Fibroblast of the aortic adventitia (primary cell): Measurements from ENCODE around the gene GPR152. TPM values are rescaled to one million over a fixed set of nuclear protein-coding genes. Genes with fewer than 3 reads are reported as not detected.
A peak's percentile ranks its signal among the peaks of the same experiment; 100 is the strongest.

Experiments used
- DNase-seq: peaks from one replicate; pipeline ENCODE4 v3.0.0-alpha.2; 2010; ENCODE audit warnings: low read depth
- H3K4me3 ChIP-seq: 2 replicates; pipeline ENCODE4 v1.5.1; 2011; ENCODE audit warnings: low read depth, mild to moderate bottlenecking, control low read depth, low read length, moderate library complexity
- total RNA-seq: library from RNA; depleted of rRNA; stranded (reverse); fragments of >200 nt; gene quantifications from 2 replicates; pipeline ENCODE4 v1.2.3, GENCODE V29; 2012; ENCODE audit warnings: low replicate concordance
- TF ChIP-seq, protein P1 (sequence below): IDR thresholded peaks from 2 replicates; pipeline ENCODE4 v1.5.1; 2011; ENCODE audit warnings: mild to moderate bottlenecking, low read length, control low read depth, inconsistent platforms; ENCODE audit not compliant: insufficient read depth

GPR152 gene
- total RNA-seq, 1 donor = not detected

GRCh38 chr11:67450796-67451657, 1.5 kb downstream of the GPR152 start:
- TF ChIP-seq, protein P1, sequence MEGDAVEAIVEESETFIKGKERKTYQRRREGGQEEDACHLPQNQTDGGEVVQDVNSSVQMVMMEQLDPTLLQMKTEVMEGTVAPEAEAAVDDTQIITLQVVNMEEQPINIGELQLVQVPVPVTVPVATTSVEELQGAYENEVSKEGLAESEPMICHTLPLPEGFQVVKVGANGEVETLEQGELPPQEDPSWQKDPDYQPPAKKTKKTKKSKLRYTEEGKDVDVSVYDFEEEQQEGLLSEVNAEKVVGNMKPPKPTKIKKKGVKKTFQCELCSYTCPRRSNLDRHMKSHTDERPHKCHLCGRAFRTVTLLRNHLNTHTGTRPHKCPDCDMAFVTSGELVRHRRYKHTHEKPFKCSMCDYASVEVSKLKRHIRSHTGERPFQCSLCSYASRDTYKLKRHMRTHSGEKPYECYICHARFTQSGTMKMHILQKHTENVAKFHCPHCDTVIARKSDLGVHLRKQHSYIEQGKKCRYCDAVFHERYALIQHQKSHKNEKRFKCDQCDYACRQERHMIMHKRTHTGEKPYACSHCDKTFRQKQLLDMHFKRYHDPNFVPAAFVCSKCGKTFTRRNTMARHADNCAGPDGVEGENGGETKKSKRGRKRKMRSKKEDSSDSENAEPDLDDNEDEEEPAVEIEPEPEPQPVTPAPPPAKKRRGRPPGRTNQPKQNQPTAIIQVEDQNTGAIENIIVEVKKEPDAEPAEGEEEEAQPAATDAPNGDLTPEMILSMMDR = no peak
- DNase-seq = no peak
- no peak overlapping the region for H3K4me3 ChIP-seq

- TF ChIP-seq, protein P1 = no peak
- H3K4me3 ChIP-seq = no peak overlapping the region
- DNase-seq = no peak
Observed at GRCh38 chr11:67449116-67449844, 3.2 kb downstream of the GPR152 start.

GRCh38 chr11:67448220-67448609, 4.3 kb downstream of the GPR152 start:
- H3K4me3 ChIP-seq = no peak overlapping the region
- TF ChIP-seq, protein P1 = no peak
- no peak for DNase-seq

DNA sequence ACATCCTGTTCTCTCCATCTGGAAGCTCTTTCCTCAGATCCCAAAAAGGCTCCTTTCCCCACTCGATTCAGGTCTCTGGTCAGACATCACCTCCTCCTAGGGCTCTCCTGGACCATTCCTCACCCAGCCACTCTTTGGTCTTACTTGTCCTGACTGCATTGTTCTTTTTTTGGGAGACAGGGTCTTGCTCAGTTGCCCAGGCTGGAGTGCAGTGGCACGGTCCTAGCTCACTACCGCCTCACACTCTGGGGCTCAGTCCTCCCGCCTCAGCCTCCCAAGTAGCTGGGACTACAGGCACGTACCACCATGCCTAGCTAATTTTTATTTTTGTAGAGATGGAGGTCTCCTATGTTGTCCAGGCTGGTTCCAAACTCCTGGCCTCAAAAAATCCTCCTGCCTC, 7.0 kb downstream of the GPR152 start:
- TF ChIP-seq, protein P1 = no peak
- DNase-seq = no peak

GRCh38 chr11:67442504-67443404, 9.8 kb downstream of the GPR152 start:
- peak overlapping the region; percentile 89 for H3K4me3 ChIP-seq
- TF ChIP-seq, protein P1 = no peak
- no peak for DNase-seq

More for the DNA sequence above, 7.0 kb downstream of the GPR152 start:
- H3K4me3 ChIP-seq = no peak overlapping the region

DNA sequence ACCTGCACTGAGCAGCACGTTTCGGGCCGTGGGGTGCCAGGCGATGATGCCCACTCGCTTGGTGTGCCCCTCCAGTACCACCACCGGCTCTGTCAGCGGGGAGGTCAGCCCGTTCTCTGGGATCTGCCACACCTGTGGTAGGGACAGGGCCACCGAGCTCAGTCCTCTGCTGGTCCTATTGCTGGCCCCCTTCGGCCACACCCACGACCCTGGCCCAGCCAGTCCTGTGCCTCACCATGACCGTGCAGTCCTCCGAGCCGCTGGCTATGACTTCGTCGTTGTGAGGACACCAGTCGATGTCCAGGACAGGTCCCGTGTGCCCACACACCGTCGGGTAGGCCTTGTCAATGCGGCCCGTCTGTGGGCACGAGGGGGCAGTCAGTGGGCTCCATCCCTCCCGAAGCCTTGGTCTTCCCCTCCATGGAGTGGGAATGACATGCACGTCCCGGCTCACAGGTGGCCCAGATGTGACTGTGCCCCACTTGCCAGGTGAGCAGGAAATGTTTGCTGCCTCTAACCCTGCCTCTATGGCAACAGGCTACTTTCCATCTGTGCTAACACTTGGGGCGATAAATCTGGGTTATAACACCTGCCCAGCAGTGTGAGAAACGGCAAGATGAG, 10.7 kb downstream of the GPR152 start:
- no peak for DNase-seq
- peak overlapping the region; percentile 89 for H3K4me3 ChIP-seq
- TF ChIP-seq, protein P1 = no peak
